ENCODE results near the gene ZDHHC14.

DNA sequence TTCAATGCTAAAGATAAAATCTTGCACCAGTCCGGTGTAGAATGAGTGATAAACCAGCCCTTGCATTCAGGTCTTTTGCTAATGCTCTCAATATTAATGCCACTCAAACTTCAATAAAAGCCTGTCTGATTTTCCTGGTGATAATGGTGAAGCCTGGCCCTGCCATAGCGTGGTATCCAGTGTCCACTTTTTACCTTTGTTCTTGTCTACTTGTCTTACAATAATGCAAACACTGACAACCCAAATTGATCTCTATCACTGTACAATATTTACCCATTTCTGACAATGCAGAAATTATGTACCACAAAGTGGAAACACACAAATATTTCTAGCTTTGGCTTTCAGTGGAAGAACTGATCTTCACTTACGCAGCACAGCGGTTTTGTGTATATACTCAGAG, 189.1 kb downstream of the ZDHHC14 start:
- TF ChIP-seq, protein P1, sequence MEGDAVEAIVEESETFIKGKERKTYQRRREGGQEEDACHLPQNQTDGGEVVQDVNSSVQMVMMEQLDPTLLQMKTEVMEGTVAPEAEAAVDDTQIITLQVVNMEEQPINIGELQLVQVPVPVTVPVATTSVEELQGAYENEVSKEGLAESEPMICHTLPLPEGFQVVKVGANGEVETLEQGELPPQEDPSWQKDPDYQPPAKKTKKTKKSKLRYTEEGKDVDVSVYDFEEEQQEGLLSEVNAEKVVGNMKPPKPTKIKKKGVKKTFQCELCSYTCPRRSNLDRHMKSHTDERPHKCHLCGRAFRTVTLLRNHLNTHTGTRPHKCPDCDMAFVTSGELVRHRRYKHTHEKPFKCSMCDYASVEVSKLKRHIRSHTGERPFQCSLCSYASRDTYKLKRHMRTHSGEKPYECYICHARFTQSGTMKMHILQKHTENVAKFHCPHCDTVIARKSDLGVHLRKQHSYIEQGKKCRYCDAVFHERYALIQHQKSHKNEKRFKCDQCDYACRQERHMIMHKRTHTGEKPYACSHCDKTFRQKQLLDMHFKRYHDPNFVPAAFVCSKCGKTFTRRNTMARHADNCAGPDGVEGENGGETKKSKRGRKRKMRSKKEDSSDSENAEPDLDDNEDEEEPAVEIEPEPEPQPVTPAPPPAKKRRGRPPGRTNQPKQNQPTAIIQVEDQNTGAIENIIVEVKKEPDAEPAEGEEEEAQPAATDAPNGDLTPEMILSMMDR (IDR thresholded peaks at IDR 0.05; ENCODE audit: low read length), result no peak
- no peak for TF ChIP-seq EZH2 (optimal IDR thresholded peaks at IDR 0.05; ENCODE audit: low read depth, low read length)
